CD4-positive, alpha-beta T cell treated with Interleukin-17A for 1 hour (primary cell): ENCODE results near the gene GPRC5A.

Experiments
- DNase-seq: peaks from one replicate; pipeline ENCODE4 v3.0.0-alpha.2; 2020

Gene GPRC5A

DNA sequence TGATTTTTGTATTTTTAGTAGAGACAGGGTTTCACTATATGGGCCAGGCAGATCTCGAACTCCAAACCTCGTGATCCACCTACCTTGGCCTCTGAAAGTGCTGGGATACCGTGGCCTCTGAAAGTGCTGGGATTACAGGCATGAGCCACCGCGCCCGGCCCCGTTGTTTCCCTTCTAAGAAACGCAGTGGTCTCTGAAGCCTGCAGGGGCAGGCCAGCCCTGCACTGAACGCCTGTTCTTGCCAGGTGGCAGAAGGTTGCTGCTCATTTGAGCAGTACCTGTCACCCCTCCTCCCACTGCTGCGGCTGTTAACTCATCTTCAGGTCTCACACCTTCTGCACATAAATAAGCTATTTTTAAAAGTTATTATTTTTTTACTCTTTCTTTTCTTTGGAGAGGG is 24.3 kb downstream of the GPRC5A start:
- no peak for DNase-seq

DNA sequence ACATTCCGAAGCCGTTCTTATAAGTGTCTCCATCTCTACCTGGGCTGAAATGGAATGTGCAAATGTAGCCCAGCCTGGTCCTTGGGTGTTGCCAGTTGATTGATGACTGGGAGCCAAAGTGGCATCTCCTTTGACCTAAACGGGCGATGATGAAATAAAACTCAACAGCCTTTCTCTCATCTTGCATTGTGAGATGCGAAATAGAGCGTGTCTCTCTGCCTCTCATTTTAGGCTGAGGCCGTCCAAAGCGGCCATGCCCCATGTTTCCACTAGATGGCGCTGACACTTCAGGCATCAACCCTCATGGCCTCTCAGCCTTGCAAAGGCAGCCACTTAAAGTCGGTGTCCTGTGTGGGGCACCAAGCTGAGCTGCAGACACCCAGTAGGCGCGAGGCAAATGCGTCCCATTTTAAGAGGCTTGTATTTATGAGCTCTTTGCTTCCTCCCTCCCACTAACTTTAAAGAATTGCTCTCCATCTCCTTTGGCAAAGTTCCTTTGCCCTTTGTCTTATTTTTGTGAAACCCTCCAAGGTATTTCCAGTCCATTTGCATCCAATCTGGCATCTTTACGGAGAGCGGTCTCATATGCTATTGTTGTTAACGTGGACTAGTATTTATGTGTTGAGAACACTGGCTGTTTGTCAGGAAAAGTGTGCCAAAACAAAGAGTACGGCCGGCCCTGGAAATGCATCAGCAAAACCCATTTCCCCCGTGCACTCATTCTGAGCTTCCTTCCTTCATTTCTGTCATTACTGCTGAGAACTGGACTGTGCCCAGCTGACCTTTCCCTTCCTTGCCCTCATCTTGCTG is 25.0 kb downstream of the GPRC5A start:
- DNase-seq: peak; percentile 87

DNA sequence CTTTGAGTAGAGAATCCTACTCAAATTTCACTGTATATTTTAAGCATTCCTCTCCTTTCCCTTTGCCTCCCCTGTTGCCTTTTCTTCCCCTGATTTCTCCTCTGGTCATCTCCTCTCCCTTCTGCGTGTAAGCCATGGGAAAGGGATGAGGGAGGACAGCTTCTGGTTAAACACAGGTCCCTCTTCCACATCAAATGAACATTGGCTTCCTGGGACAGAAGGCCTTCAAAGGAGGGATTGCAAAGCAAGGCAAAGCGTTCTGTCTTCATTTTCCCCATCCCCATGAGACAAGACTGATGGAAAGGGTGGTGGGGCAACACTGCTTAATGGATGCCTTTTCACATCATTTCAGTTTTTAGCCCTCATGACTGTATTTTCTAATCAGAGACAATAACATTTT is 26.2 kb downstream of the GPRC5A start:
- DNase-seq: no peak

DNA sequence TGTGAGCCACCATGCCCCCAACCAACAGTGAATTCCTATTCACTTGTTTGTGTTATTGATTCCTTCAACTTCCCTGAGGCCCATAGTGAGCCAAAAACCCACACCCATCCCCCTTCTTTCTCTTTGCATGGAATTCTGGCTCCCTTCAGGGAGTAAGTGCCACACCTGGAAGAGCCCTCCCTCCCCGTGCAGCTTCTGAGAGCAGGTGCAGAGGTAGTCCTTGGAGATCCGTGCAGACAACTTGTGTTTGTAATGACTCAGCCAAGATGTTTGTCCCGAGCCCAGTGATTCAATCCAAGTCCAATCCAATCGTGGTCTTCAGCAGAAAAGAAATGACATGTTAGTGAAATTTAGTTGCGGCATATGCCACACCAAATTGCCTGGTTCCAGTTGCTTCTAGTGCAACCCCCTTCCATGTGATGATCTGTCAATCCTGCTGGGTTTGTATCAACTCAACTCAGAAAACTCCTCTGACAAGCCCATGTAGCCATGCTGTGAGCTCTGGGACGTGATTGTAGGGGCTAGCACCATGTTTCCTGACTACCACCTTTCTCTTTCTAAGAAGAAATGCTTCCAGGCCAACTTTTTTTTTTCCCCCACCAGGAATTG is 27.5 kb downstream of the GPRC5A start:
- DNase-seq: no peak

DNA sequence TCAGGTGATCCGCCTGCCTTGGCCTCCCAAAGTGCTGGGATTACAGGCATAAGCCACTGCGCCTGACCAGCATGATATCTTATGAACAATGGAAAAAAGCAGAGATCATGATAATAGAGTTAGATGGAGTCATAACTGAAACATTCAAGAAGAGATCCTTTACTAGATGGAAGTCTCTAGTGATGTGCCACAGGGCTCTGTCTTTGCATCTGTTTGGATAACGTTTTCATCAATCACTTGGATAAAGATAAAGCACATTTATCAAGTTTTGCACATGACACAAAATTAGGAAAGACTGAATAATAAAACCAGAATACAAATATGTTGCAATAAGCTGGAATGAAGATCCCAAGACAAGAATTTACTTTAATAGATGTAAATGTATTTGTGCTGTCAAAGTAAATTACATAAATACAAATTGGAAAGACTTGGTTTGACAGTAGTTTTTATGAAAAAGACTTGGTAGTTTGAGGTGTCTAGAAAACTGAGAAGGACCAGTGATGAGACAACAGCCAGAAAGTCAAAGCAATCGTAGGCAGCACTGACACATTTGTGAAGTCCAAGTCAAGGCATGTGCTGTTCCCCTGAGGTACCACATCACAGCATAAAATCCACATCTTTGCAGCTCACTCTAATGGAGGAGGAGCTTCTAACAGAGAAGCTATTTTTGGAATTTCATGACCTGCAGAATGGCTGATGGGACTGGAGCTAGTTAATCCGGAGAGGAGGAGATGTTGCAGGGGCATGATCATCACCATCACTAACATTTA is 28.5 kb downstream of the GPRC5A start:
- no peak for DNase-seq

DNA sequence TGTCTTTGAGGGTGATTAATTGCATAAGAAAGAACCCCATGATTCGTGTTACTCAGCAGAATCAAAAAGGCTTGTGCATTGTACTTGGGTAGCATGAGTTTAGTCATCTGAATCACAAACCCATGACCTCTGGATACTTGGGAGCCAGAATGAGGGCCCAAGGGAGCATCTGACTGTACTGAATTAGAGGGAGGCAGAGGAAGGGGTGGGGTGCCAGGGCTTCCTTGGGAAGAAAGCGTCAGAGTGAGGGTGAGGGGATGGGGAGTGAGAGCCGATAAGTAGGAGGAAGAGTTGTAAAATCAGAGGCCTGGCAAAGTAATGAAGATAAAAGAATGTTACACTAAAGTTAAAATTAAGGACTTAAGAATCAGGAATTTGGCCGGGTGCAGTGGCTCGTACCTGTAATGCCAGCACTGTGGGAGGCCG is 30.8 kb downstream of the GPRC5A start:
- DNase-seq: no peak

DNA sequence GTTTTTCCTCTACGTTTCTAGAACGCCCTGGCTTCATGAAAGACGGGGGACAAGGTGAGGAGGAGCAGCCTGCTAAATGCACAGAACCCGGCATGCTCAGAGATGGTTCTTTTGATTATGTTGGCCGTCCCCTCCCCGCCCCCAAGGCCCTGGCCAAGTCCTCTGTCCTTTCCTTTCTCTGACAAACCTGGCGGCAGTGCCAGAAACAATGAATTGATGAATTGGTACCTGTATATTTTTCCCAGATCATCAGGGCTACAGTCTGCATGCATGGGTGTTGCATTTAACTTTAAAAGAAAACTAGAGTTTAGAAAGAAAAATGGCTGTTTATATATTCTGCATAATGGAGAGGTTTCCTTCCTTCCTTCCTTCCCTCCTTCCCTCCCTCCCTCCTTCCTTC is 31.6 kb downstream of the GPRC5A start:
- DNase-seq: no peak

DNA sequence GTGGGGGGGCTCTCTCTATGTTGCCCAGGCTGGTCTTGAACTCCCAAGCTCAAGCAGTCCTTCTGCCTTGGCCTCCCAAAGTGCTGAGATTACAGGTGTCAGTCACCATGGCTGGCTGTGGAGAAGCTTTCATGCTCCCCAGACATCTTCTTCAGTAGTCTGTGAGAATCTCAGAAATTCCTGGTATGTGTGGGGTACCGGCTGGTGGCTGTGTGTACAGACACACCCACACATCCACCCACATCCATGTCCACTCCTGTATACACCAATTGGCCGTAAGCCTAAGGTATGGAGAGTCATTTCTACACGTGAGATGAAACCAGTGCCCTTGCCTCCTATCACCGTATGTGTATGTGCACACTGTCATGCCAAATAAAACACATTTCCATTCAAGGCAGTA is 32.8 kb downstream of the GPRC5A start:
- no peak for DNase-seq

DNA sequence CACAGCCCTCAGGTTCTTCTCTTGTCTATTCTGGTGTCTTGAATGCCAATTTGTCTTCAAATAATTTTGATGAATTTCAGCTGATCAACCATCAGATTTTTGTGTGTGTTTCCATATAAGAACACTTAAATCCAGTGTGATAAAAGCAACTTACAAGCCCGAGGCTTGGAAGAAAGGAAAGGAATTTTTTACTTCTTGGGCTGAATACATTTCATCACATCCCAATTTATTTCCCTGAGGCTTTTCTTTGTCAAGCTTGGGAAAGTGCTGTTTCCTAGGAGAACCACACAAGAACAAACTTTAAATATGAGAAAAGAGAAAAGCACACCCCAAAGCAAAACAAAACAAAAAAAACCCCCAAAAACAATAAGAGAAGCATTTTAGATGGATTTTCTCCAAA is 34.0 kb downstream of the GPRC5A start:
- DNase-seq: no peak

DNA sequence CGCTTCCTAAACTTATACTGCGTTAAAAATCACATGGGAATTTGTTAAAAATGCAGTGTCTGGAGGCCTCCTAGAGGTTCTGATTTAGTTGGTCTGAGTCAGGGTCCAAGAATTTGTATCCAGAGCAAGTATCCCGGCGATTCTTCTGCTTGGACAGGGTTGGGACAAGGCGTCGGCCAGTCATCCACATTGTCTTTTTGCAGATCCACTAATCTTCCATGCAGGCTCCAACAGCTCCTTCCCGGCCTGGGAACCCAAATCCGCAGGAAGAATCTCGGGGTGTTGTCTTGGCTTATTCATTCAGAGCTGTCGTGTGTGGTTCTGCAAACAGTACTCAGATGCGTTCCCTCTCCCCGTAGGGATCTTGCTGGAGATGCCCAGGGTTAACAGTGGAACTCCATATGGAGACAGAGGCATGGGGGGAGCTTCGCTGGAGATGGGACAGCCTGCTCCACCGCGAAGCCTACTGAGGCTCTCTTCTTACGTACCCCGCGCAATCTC is 35.3 kb downstream of the GPRC5A start:
- no peak for DNase-seq

DNA sequence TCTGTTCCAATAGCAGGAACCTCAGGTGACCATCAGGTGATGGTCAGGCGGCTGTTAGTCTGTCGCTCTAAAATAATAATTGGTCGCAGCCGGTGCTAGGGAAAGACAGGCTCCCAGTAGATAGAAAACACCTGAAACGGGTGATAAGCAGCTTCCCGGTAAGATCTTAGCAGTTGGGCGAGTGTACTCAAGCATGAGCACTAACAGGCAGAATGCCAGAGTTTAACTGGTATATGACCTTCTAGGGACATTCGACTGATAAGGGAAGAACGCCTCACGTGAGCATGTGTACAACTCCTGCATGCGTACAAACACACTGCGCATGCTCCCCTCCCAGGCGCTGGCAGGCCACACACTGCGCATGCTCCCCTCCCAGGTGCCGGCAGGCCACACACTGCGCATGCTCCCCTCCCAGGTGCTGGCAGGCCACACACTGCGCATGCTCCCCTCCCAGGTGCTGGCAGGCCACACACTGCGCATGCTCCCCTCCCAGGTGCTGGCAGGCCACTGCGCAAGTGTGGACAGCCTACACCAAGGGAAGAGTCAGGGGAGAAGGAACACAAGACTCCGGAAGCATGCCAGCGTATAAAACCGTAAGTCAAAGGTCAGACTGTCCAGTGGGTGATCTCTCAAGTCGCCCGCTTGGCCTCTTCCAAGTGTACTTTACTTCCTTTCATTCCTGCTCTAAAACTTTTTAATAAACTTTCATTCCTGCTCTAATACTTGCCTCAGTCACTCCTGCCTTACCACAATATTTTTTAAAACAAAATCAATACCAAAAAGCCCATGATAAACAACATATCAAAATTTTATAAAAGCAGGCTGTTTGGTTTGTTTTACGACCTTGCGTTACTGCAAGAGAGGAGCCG is 36.1 kb downstream of the GPRC5A start:
- DNase-seq: peak; percentile 75

DNA sequence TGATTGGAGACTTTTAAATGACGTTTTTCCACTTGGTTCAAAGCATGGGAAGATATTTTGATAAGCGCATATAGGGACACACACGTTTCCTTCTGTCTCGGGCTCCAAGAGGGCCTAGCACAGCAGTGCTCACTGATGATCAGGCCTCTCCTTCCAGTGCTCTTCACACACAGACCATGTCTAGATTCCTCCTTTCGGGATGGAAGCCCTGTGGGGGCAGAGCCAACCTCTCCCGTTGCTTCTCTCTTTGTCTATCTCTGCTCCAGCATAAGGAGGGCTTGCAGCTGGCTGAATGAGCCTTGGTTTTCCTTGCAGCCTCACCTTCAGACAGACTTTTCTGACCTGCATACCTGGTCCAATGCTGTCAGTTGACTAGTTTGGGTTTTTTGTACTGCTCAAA is 38.3 kb downstream of the GPRC5A start:
- DNase-seq: no peak

DNA sequence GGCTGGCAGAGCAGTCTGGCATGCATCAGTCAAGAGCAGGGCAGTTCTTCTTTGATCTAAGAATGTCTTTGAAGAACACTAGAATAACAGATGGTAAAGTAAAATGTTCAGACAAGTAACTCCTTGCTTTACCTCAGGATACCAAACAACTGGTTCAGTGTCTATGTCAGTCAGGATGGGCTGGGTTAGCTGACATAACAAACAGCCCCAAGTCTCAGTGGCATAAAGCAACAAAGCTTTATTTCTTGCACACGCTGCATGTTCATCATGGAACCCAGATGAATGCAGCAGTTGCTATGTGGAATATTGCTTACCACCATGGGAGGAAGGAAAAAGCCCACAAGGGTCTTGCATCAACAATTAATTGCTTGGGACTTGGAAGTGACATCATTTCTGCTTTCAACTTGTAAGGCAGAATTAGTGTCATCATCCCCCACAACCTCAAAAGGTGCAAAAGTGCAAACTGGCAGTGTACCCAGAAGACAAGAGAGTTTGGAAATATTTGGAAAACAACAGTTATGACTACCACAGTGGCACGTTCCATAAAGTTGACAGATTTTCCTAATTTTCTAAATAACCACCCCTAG is 39.4 kb downstream of the GPRC5A start:
- DNase-seq: no peak

DNA sequence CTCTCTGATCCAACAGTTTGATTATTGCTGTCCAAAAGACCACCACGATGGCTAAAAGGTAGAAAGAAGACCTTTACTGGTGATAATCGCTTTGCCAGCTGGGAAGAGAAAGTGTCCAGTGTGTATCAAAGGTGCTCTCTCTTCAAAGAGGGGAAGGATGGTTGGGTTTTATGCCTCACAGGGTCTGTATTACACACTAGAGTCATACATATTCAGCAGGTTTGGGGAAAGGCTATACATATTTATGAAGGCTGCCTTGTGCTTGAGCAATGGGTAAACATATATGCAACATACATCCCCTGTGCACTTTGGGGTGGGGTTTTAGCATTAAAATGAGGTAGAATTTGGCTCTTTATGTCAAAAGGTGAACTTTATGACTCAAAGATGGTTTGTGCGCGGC is 42.4 kb downstream of the GPRC5A start:
- no peak for DNase-seq

DNA sequence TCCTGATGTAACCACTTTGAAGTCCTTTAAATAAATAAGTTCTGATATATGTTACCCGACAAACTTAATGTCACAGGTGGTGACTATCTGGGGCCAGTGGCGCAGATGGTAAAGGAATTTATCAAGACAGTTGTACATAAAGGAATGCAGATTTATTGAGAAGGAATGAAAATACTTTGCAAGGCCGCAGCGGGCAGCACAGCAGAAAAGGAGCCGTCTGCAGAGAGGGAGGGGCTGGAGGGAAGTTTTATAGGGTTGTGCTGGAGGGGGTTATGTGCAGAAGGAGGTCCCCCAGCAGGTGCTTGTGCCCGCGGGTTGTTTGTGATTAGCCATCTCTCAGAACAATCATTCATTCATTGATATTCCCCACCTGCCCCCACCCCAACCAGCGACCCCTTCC is 43.2 kb downstream of the GPRC5A start:
- DNase-seq: no peak

DNA sequence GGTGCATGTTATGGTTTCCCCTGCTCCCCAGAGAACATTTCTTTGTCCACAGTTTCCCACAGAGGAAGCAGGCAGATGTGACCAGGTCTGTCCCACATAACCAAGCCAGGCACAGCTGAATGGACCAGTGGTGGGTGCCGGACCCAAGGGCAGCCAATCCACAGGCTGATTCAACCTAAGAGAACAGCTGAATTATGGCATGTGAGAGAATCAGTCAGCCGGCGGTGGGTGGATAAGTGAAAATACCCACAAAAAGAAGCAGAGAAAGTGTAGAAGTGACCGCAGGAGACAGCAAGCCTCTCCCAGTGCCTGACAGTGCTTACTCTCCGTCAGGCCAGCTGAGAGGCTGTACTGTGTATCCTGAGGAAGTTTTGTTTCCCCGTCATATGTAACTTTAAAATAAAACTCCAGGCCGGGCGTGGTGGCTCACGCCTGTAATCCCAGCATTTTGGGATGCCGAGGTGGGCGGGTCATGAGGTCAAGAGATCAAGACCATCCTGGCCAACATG is 45.7 kb downstream of the GPRC5A start:
- no peak for DNase-seq

DNA sequence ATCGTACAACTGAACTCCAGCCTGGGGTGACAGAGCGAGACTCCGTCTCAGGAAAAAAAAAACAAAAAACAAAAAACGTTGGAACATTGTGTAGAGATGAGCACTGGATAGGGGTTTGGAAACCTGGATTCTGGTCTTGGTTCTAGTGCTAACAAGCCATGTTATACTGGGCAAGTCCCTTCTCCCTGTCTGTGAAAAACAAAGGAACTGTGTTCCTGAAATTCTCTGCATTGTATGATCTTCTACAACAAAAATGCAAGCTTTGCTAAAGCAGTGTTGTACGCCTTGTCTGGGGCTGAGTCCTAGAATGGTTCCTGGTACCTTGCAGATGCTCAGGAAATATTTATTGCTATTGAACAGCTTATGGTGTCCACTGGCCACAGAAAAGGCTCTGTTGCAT is 47.2 kb downstream of the GPRC5A start:
- no peak for DNase-seq

DNA sequence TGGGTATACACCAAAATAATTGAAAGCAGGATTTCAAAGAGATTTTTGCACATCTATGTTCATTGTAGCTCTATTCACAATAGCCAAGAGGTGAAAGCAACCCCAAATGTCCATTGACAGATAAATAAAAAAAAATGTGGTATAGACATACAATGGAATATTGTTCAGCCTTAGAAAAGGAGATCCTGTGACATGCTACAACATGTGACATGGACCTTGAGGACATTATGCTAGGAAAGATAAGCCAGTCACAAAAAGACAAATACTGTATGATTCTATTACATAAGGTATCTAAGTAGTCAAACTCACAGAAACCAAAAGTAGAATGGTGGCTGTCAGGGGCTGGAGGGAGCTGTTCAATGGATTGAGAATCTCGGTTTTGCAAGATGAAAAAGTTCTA is 48.5 kb downstream of the GPRC5A start:
- DNase-seq: no peak

DNA sequence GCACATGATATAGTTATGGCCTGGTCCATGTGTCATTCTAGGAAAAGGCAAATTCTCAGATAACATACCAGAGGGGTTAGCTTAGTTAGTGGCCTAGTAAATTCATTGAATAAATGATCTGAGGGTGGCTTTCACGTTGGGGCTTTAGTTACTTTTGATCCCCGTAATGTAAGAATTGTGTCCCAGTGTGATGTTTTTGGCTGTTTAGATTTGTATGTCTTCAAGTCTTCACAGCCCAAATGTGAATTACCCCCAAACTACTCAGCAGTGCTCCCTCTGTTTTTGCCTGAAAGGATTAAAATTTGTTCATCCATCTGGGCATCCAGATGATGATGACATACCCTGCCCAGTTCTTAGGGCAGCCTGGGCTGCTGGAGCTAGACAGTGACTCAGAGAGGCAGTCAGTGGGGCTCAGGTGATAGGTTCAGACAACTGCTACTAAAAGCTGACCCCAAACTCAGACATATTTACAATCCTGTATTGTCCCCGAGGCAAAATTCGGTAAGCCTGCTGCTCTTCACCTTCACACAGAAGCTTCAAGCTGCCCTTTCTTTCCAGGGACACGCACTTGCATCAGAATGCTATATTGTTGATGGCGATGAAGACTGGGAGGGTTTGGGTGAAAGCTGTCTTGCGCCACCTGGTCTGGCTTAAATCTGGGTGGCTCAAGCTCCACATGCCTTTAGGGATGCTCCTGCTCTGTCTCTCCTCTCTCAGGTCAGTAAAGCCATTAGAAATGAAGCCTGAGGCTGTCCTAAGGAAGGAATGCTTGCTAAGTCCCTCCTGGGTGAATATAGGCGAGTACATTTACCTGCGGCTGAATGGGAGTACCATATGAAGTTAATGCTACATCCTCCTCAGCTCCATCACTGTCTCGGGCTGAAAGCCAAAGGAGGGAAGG is 50.3 kb downstream of the GPRC5A start:
- no peak for DNase-seq

DNA sequence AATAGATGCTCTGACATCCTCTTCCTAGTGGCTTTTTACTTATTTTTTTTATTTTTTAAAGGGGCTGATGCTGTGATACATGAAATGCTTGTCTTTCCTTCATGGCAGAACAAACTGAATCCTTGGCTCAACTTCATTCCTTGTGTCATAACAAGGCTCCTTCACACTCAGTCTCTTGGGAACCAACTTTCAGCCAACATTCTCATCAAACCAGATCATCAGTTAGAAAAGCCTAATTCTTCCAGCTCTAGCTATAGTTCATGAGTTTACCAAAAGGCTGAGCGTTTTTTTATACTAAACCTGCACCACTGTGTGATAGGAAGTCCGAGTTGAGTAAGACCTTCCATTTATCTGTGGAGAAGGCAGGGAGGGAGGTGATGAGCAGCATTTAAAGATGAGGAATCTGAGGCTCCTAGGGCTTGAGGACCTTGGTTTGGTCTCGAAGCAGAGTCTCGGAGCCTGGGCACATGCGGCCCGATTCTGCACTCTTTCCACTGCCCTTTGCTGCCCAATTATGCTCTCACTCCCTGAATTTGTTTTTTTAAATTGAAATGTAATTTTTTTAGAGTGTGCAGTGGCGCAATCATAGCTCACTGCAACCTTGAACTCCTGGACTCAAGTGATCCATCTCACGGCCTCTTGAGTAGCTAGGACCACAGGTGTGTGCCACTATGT is 52.4 kb downstream of the GPRC5A start:
- DNase-seq: no peak

DNA sequence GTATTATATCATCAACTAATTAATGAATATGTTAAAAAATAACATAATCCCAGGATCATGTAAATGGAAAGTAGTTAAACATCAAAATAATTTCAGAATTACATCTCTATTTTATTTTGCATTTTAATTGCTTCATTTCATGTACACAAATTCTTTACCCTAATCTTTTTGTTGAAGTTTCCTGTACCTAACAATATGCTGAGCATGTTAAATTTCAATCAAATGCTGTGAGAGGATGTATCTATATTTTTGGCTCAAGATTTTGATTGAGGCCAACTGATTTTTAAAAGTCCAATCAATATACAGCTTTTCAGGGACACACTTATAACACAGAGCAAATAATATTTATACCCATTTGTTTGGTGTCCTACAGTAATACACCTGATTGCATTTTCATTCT is 54.2 kb downstream of the GPRC5A start:
- no peak for DNase-seq
